ENCODE results near the gene RUFY2.

Gene RUFY2

GRCh38 chr10:68332259-68333057, 74.6 kb downstream of the RUFY2 start, which contains the start of gene PBLD:
TSS of gene PBLD (minus strand) at chr10:68332928. CDS start at chr10:68306844, 26,084 bp downstream.
- Histone ChIP-seq H3K27me3 (ENCODE audit: insufficient read depth, poor library complexity, severe bottlenecking) (no peaks in the 10 kb centered on the region), H3K27ac (ENCODE audit: poor library complexity, severe bottlenecking) (peak within 1 kb of the TSS; percentile 81), H3K9me3 (ENCODE audit: severe bottlenecking) (no peaks in the 10 kb centered on the region), H3K4me1 (ENCODE audit: insufficient read depth, poor library complexity, severe bottlenecking) (peaks cover 24% of the 10 kb centered on the region), H3K4me3 (ENCODE audit: severe bottlenecking) (peak within 1 kb of the TSS; percentile 69), H3K36me3 (ENCODE audit: low read depth) (peaks cover 40% of the 10 kb centered on the region)
- DNase-seq (ENCODE audit: low spot score) (peak; percentile 64), ATAC-seq (ENCODE audit: low read depth) (peak; percentile 35)
- peak; percentile 49 for TF ChIP-seq CTCF (IDR thresholded peaks at IDR 0.05; ENCODE audit: poor library complexity, severe bottlenecking)

GRCh38 chr10:68331455-68332258, 75.4 kb downstream of the RUFY2 start, which contains the start of gene HNRNPH3:
TSS of gene HNRNPH3 (plus strand) at chr10:68332064. CDS start at chr10:68337222, 5,158 bp downstream.
- no peaks in the 10 kb centered on the region for H3K9me3 ChIP-seq (ENCODE audit: severe bottlenecking)
- TF ChIP-seq CTCF (IDR thresholded peaks at IDR 0.05; ENCODE audit: poor library complexity, severe bottlenecking), result no peak
- peaks cover 32% of the 10 kb centered on the region for H3K36me3 ChIP-seq (ENCODE audit: low read depth)
- DNase-seq (ENCODE audit: low spot score), result peak; percentile 97
- peaks cover 17% of the 10 kb centered on the region for H3K4me1 ChIP-seq (ENCODE audit: insufficient read depth, poor library complexity, severe bottlenecking)
- H3K27ac ChIP-seq (ENCODE audit: poor library complexity, severe bottlenecking), result peak within 1 kb of the TSS; percentile 81
- H3K4me3 ChIP-seq (ENCODE audit: severe bottlenecking), result peak within 1 kb of the TSS; percentile 69
- H3K27me3 ChIP-seq (ENCODE audit: insufficient read depth, poor library complexity, severe bottlenecking), result no peaks in the 10 kb centered on the region
- peak; percentile 76 for ATAC-seq (ENCODE audit: low read depth)

- no peak for DNase-seq (ENCODE audit: low spot score)
- peak overlapping the region; percentile 81 for H3K27ac ChIP-seq (ENCODE audit: poor library complexity, severe bottlenecking)
Measured at GRCh38 chr10:68330852-68331454, 76.1 kb downstream of the RUFY2 start.

GRCh38 chr10:68329506-68329861, 77.6 kb downstream of the RUFY2 start:
- H3K9me3 ChIP-seq (ENCODE audit: severe bottlenecking), result no peaks in the 10 kb centered on the region
- no peak for ATAC-seq (ENCODE audit: low read depth)
- peaks cover 17% of the 10 kb centered on the region for H3K36me3 ChIP-seq (ENCODE audit: low read depth)
- no peak overlapping the region for H3K27ac ChIP-seq (ENCODE audit: poor library complexity, severe bottlenecking)
- no peak overlapping the region for H3K4me3 ChIP-seq (ENCODE audit: severe bottlenecking)
- no peak for DNase-seq (ENCODE audit: low spot score)
- H3K27me3 ChIP-seq (ENCODE audit: insufficient read depth, poor library complexity, severe bottlenecking), result no peaks in the 10 kb centered on the region
- no peak for TF ChIP-seq CTCF (IDR thresholded peaks at IDR 0.05; ENCODE audit: poor library complexity, severe bottlenecking)
- peaks cover 3% of the 10 kb centered on the region for H3K4me1 ChIP-seq (ENCODE audit: insufficient read depth, poor library complexity, severe bottlenecking)

More at GRCh38 chr10:68330852-68331454, 76.1 kb downstream of the RUFY2 start:
- Histone ChIP-seq H3K4me1 (ENCODE audit: insufficient read depth, poor library complexity, severe bottlenecking) (peaks cover 11% of the 10 kb centered on the region), H3K9me3 (ENCODE audit: severe bottlenecking) (no peaks in the 10 kb centered on the region), H3K27me3 (ENCODE audit: insufficient read depth, poor library complexity, severe bottlenecking) (no peaks in the 10 kb centered on the region), H3K36me3 (ENCODE audit: low read depth) (peaks cover 25% of the 10 kb centered on the region), H3K4me3 (ENCODE audit: severe bottlenecking) (peak overlapping the region; percentile 69)
- no peak for ATAC-seq (ENCODE audit: low read depth)
- TF ChIP-seq CTCF (IDR thresholded peaks at IDR 0.05; ENCODE audit: poor library complexity, severe bottlenecking), result no peak

Data from RWPE2 (cell line).